Hypothalamus (tissue), 51 donors: ENCODE measurements around the gene RNASE8.

Experiments
- DNase-seq, 51 donors: peaks; one replicate each; lab custom pipeline; 2025; lab: John Stamatoyannopoulos, UW

The RNASE8 gene

GRCh38 chr14:21049271-21049673, 8.3 kb upstream of the RNASE8 start:
- no peak for DNase-seq

- no peak for DNase-seq
Observed at GRCh38 chr14:21050597-21050996, 7.0 kb upstream of the RNASE8 start.

GRCh38 chr14:21053184-21054122, 4.2 kb upstream of the RNASE8 start:
- no peak for DNase-seq

GRCh38 chr14:21054123-21054767, 3.4 kb upstream of the RNASE8 start:
- DNase-seq: no peak

GRCh38 chr14:21054768-21055145, 2.9 kb upstream of the RNASE8 start:
- no peak for DNase-seq

GRCh38 chr14:21055432-21056117, 2.0 kb upstream of the RNASE8 start:
- DNase-seq: no peak

- no peak for DNase-seq
Observed at GRCh38 chr14:21056520-21057163, 980 bp upstream of the RNASE8 start.

GRCh38 chr14:21058903-21059302, 1.3 kb downstream of the RNASE8 start:
- no peak for DNase-seq

- DNase-seq: peak in 12 of 51 donors; percentile 4 to 34 (median 14)
Observed at GRCh38 chr14:21059842-21060613, 2.4 kb downstream of the RNASE8 start.

- no peak for DNase-seq
Observed at GRCh38 chr14:21060614-21061346, 3.2 kb downstream of the RNASE8 start.

GRCh38 chr14:21061347-21061668, 3.7 kb downstream of the RNASE8 start:
- DNase-seq: no peak

- DNase-seq: no peak
Observed at GRCh38 chr14:21063479-21063878, 5.9 kb downstream of the RNASE8 start.

GRCh38 chr14:21066882-21067502, 9.4 kb downstream of the RNASE8 start:
- DNase-seq: no peak

- DNase-seq: peak in 42 of 51 donors; percentile 3 to 67 (median 46)
Observed at GRCh38 chr14:21068521-21069387, 11.1 kb downstream of the RNASE8 start.

GRCh38 chr14:21069388-21070082, 11.9 kb downstream of the RNASE8 start:
- peak in 48 of 51 donors; percentile 21 to 90 (median 60) for DNase-seq

- peak in 47 of 51 donors; percentile 13 to 85 (median 69) for DNase-seq
Observed at GRCh38 chr14:21070083-21070609, 12.5 kb downstream of the RNASE8 start, which contains the start of gene ARHGEF40. TSS of gene ARHGEF40 (plus strand) at chr14:21070304. CDS start at chr14:21070397, 93 bp downstream.
